Adrenal gland (tissue), 5 donors: ENCODE measurements around the gene C16orf87.

Source experiments
- CTCF ChIP-seq, 6 experiments: fragments of 450-650 bp in 4 of 6; fragments of 200-600 bp in 2 of 6; sonication (generic) in 1 of 6; IDR thresholded peaks; 1 replicate in 5 of 6; 2 replicates in 1 of 6; pipeline versions ENCODE4 v1.5.1 to v1.8.0; 2016 to 2021; ENCODE audit warnings: antibody characterized with exemption in 6 of 6, mild to moderate bottlenecking in 2 of 6, moderate library complexity in 1 of 6
- POLR2A ChIP-seq, 2 donors: fragments of 450-650 bp; IDR thresholded peaks; one replicate each; pipeline ENCODE4 v1.6.1; 2017; ENCODE audit warnings: antibody characterized with exemption in 2 of 2, mild to moderate bottlenecking in 2 of 2, moderate library complexity in 1 of 2
- donor health status: DM: no; HTN: no; CAD: no.

- no peak for TF ChIP-seq CTCF (IDR thresholded peaks at IDR 0.05)
- no peak for TF ChIP-seq POLR2A (IDR thresholded peaks at IDR 0.05)
These were observed 21.1 kb upstream of the C16orf87 start for GRCh38 chr16:46852130-46852529.
